ENCODE data around the gene GSK3A. TPM values are rescaled to one million over a fixed set of nuclear protein-coding genes. Genes with fewer than 3 reads are reported as not detected.
"Not testable (repeated sequence)": the region's sequence is repeated elsewhere in the genome, so short reads cannot be mapped to it uniquely, and the experiment has no call there.

GSK3A gene
- total RNA-seq, 4 donors from 2014 or later: 24.7 to 34.5 (median 28.3) TPM

DNA sequence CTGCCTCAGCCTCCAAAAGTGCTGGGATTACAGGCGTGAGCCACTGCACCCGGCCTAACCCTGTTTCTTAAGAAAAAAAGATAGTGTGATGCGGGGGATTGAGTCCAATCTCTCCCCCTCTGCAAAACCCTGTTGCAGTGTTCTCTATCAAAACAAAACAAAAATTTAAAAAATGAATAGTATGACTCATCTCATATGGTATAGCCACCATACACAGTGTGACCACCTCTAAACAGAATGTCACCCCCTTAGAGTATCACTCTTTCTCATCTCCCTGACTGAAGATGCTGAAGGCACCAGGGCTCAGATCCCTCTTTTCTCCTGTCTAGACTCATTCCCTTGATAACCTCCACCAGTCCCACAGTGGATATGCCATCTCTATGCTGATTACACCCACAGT lies 19.4 kb upstream of the GSK3A start:
- WGBS, 2 donors: 89 to 96% methylated on average over 3 of the region's 3 CpGs
- no peak for DNase-seq (ENCODE audit: low spot score in 2 of 2)
- Histone ChIP-seq H3K36me3 (no peaks in the 10 kb centered on the region), H3K27ac (no peak overlapping the region), H3K9me3 (no peaks in the 10 kb centered on the region), H3K4me3 (no peak overlapping the region), H3K4me1 (peaks cover 0 to 4% (median under 1%) of the 10 kb centered on the region in 4 donors), H3K27me3 (no peaks in the 10 kb centered on the region)
- TF ChIP-seq POLR2A (IDR thresholded peaks at IDR 0.05): no peak

DNA sequence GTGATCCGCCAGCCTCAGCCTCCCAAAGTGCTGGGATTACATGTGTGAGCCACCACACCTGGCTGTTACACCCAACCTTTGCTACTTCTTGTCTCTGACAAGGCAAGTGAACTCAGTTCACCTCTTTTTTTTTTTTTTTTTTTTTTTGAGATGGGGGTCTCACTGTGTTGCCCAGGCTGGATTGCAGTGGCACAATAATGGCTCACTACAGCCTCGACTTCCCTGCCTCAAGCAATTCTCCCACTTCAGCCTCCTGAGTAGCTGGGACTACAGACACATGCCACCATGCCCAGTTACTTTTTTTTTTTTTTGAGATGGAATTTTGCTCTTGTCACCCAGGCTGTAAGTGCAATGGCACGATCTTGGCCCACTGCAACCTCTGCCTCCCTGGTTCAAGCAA lies 15.4 kb upstream of the GSK3A start:
- not testable (repeated sequence) for H3K36me3 ChIP-seq; DNase-seq (ENCODE audit: low spot score in 2 of 2); H3K4me3 ChIP-seq; H3K27me3 ChIP-seq; H3K27ac ChIP-seq; H3K9me3 ChIP-seq
- peaks cover 0 to 20% (median 5%) of the 10 kb centered on the region in 4 donors for H3K4me1 ChIP-seq
- WGBS, 2 donors: 81 to 88% methylated on average over 3 of the region's 3 CpGs

DNA sequence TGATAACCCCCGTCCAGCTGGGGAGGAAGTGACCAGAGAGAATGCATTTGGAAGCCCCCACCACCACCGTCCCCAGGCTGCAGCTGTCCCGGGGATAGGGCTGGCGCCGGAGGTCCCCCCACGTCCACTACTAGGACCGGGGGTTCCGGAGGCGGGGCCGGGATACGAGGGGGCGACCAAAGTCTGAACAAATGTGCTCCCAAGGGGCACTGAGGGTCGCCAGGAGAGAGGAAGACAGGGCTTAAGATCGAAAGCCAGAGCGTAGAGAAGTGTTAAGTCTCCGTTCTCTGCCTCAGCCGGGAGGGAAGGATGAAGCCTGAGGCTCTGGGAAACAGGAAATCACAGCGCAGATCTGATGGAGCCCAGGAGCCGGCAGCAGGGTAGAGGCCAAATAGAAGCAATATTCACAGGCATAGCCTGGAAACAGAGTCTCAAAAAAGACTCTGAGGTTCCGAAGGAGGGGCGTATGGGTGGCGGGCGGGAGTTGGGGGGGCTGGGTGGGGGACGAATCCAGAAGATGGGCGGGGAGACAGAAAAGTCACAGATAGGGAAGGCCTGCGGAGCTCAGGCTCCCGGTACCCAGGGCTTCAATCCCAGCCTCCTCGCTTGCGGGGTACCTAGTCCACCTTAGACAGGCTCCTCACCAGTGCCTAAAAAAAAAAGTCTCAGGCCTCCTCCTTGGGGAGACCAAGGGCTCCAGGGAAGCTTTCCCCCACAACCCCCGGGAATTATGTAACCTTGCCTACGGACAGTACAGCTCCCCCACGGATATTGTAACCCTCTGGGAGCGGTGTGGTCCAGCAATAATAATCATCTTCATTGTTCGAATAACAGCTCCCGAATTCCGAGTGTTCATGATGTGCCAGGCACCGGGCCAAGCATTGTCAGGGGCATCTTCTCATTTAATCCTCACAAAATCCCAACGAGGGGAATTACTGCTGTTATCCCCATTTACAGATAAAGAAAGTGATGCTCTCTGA lies 13.7 kb upstream of the GSK3A start:
- H3K27ac ChIP-seq: peak overlapping the region; percentile 98 to 100 (median 100)
- TF ChIP-seq EP300 (IDR thresholded peaks at IDR 0.05): peak in 1 of 2 donors; percentile 32
- no peak for TF ChIP-seq POLR2A (IDR thresholded peaks at IDR 0.05)
- TF ChIP-seq, protein P1, sequence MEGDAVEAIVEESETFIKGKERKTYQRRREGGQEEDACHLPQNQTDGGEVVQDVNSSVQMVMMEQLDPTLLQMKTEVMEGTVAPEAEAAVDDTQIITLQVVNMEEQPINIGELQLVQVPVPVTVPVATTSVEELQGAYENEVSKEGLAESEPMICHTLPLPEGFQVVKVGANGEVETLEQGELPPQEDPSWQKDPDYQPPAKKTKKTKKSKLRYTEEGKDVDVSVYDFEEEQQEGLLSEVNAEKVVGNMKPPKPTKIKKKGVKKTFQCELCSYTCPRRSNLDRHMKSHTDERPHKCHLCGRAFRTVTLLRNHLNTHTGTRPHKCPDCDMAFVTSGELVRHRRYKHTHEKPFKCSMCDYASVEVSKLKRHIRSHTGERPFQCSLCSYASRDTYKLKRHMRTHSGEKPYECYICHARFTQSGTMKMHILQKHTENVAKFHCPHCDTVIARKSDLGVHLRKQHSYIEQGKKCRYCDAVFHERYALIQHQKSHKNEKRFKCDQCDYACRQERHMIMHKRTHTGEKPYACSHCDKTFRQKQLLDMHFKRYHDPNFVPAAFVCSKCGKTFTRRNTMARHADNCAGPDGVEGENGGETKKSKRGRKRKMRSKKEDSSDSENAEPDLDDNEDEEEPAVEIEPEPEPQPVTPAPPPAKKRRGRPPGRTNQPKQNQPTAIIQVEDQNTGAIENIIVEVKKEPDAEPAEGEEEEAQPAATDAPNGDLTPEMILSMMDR (IDR thresholded peaks at IDR 0.05): peak in 1 of 5 experiments; percentile 12
- 3 to 4% methylated on average over 27 to 37 of the region's 38 CpGs for WGBS, 2 donors

DNA sequence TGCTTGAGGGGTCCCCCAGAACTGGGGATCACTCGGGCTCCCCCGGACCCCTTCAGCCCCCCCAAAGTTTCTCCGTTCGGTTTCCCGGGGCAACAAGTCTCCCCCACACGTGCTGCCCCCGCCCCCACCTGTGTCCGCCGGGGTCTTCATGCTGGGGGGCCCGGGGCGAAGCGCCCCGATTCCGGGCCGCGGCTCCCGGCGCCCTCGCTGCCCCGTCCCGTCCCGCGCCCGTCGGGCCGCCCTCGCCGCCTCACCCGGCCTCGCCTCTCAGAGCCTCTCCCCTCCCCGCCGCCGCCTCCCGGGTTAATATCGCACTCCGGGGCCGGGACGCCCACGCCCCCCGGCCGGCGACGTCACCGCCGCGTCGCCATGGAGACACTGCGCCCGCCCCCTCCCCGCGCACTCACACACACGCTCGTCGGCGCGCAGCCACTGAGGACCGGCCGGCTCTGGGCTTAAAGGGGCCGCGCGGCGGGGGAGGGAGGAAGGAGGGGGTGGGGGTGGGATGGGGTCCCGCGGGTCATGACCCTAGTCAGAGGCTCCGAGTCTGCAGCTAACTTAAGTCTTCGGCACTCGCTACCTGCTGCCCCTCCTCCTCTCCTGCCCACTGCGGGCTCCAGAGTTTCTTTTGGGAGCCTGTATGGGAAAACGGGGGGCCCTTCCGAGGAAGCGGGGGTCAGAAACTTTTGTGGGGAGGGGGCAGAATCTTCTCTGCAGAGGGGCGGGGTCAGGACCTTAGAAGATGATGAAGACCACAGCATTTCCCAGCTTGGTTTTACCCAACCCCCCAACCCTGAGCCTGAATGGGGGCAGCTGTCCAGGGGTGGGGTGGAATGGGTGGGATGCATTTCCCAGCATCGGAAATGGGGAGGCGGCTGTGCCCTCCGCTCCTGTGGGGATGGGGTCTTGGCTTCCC lies 12.7 kb upstream of the GSK3A start, which contains the start of gene ERF:
ERF (minus strand) TSS at position 279 of the 916 bp plus-strand sequence; CDS start at position 150, 129 bp downstream.
- peak; percentile 95 for DNase-seq (ENCODE audit: low spot score in 2 of 2)
- Histone ChIP-seq H3K27ac (peak within 1 kb of the TSS; percentile 98 to 100 (median 100)), H3K4me1 (peaks cover 0 to 47% (median 31%) of the 10 kb centered on the region in 4 donors), H3K4me3 (peak within 1 kb of the TSS; percentile 88 to 99 (median 96)), H3K9me3 (no peaks in the 10 kb centered on the region), H3K36me3 (peaks cover 0 to 4% (median 0%) of the 10 kb centered on the region in 3 donors), H3K27me3 (no peaks in the 10 kb centered on the region)
- WGBS, 2 donors: 1% methylated on average over 17 to 18 of the region's 75 CpGs
- peak; percentile 97 to 99 for TF ChIP-seq POLR2A (IDR thresholded peaks at IDR 0.05)
- TF ChIP-seq EP300 (IDR thresholded peaks at IDR 0.05): peak; percentile 49 to 96
- TF ChIP-seq, protein P1 (IDR thresholded peaks at IDR 0.05): peak in 2 of 5 experiments; percentile 25 to 54

More for the DNA sequence above, 13.7 kb upstream of the GSK3A start:
- Histone ChIP-seq H3K36me3 (no peaks in the 10 kb centered on the region), H3K4me1 (peaks cover 0 to 38% (median 21%) of the 10 kb centered on the region in 4 donors), H3K27me3 (no peaks in the 10 kb centered on the region), H3K4me3 (peak overlapping the region; percentile 88 to 99 (median 96)), H3K9me3 (no peaks in the 10 kb centered on the region)
- DNase-seq (ENCODE audit: low spot score in 2 of 2): no peak

DNA sequence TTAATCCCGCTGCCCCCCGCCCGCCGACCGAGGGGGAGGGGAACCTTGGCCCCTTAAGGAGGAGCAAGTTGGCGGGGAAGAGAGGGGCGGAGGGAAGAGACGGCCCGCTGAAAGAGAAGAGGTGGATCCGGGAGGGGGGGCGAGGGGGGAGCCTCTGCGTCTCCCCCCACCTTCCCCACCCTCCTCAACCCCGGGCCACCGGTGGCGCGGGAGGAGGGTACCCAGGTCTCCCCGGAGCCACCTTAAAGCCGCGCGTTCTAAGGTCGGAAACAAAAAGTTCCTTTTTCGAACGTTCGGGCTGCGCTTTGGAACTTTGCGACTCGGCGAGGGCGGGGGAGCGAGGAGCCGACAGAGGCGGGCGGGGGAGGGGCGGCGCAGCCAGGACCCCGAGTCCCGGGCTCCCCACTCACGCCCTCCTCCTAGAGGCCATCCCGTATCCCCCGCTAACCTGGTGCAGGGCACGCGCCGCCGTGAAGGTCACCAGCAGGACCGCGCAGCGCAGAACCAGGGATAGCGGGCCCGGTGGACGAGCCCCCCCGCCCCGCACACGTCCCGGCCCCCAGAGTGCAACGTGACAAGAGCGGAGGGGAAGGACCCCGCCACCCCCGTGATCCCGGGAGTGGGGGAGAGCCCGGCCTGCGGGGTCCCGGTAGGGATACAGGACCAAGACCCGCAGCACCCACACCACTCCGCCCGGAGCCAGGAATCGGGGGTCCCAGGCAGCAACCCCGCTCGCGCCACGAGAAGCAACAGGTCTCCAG lies 11.9 kb upstream of the GSK3A start:
- WGBS, 2 donors: 0 to 1% methylated on average over 33 to 62 of the region's 70 CpGs
- peak; percentile 17 to 23 for TF ChIP-seq POLR2A (IDR thresholded peaks at IDR 0.05)
- peak; percentile 58 to 77 for TF ChIP-seq EP300 (IDR thresholded peaks at IDR 0.05)
- TF ChIP-seq, protein P1 (IDR thresholded peaks at IDR 0.05): peak in 2 of 5 experiments; percentile 27 to 34
- H3K27ac ChIP-seq: peak overlapping the region; percentile 98 to 100 (median 100)
- peak overlapping the region; percentile 88 to 99 (median 96) for H3K4me3 ChIP-seq
- H3K36me3 ChIP-seq: peaks cover 0 to 12% (median 0%) of the 10 kb centered on the region in 3 donors
- H3K27me3 ChIP-seq: no peaks in the 10 kb centered on the region
- H3K9me3 ChIP-seq: no peaks in the 10 kb centered on the region
- peaks cover 0 to 56% (median 36%) of the 10 kb centered on the region in 4 donors for H3K4me1 ChIP-seq
- DNase-seq (ENCODE audit: low spot score in 2 of 2): peak; percentile 58 to 79
